Neural progenitor cell (in vitro differentiated cells): ENCODE results near the gene LGALS3BP.

Experiments used
- EZH2 ChIP-seq: fragments of 200-600 bp; sonication (generic); IDR thresholded peaks from 2 replicates; pipeline ENCODE4 v1.6.1; 2017; ENCODE audit warnings: antibody characterized with exemption, mild to moderate bottlenecking, moderate library complexity
- EZH2phosphoT487 ChIP-seq: fragments of 200-600 bp; sonication (generic); IDR thresholded peaks from 2 replicates; pipeline ENCODE4 v1.6.1; 2017; ENCODE audit warnings: antibody characterized with exemption
- TF ChIP-seq, protein P1 (sequence below): fragments of 200-600 bp; sonication (generic); IDR thresholded peaks from 2 replicates; pipeline ENCODE4 v1.5.1; 2017; ENCODE audit warnings: antibody characterized with exemption, mild to moderate bottlenecking

DNA sequence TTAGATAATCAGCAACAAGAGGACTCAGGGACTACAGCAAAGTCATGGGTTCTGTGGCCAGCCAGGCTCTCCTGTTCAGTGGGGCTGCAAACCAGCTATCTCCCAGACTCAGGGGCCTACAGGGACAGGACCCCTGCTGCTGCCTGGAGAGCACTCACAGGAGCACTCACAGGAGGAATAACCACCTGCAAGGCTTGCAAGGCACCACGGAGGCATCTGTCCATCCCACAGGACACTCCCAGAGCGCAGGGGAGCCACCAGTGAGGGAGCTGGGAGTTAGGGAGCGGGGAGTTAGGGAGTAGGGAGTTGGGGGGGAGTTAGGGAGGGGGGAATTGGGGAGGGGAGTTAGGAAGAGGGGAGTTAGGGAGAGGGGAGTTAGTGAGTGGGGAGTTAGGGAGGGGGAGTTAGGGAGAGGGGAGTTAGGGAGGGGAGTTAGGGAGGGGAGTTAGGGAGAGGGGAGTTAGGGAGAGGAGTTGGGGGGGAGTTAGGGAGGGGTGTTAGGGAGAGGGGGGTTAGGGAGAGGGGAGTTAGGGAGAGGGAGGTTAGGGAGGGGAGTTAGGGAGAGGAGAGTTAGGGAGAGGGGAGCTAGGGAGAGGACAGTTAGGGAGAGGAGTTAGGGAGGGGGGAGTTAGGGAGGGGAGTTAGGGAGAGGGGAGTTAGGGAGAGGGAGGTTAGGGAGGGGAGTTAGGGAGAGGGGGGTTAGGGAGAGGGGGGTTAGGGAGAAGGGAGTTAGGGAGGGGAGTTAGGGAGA is 24.1 kb upstream of the LGALS3BP start:
- TF ChIP-seq, protein P1, sequence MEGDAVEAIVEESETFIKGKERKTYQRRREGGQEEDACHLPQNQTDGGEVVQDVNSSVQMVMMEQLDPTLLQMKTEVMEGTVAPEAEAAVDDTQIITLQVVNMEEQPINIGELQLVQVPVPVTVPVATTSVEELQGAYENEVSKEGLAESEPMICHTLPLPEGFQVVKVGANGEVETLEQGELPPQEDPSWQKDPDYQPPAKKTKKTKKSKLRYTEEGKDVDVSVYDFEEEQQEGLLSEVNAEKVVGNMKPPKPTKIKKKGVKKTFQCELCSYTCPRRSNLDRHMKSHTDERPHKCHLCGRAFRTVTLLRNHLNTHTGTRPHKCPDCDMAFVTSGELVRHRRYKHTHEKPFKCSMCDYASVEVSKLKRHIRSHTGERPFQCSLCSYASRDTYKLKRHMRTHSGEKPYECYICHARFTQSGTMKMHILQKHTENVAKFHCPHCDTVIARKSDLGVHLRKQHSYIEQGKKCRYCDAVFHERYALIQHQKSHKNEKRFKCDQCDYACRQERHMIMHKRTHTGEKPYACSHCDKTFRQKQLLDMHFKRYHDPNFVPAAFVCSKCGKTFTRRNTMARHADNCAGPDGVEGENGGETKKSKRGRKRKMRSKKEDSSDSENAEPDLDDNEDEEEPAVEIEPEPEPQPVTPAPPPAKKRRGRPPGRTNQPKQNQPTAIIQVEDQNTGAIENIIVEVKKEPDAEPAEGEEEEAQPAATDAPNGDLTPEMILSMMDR: no peak
- TF ChIP-seq EZH2 (no peak), EZH2phosphoT487 (no peak)
